H9 (cell line): ENCODE results near the gene LAMB1. TPM values are rescaled to one million over a fixed set of nuclear protein-coding genes. Genes with fewer than 3 reads are reported as not detected.

ENCODE experiments used
- DNase-seq: peaks from one replicate; pipeline ENCODE4 v3.0.0-alpha.2; 2017
- H2AFZ ChIP-seq: one replicate; pipeline ENCODE4 v1.6.1; 2013; ENCODE audit warnings: mild to moderate bottlenecking, low read length, control low read depth, moderate library complexity
- H2AK5ac ChIP-seq: 2 replicates; pipeline ENCODE4 v1.6.1; 2013; ENCODE audit warnings: low read length, control low read depth, mixed read lengths; ENCODE audit not compliant: insufficient read length
- H2BK120ac ChIP-seq: one replicate; pipeline ENCODE4 v1.6.1; 2013; ENCODE audit warnings: low read depth, mild to moderate bottlenecking, low read length, control low read depth, inconsistent platforms; ENCODE audit not compliant: poor library complexity, severe bottlenecking
- H2BK12ac ChIP-seq: 2 replicates; pipeline ENCODE4 v1.6.1; 2013; ENCODE audit warnings: low read length, control low read depth, mixed read lengths, low read depth; ENCODE audit not compliant: insufficient read length
- H2BK15ac ChIP-seq: 2 replicates; pipeline ENCODE4 v1.6.1; 2013; ENCODE audit warnings: low read depth, low read length, control low read depth
- H2BK20ac ChIP-seq: one replicate; pipeline ENCODE4 v1.6.1; 2013; ENCODE audit warnings: low read depth, mild to moderate bottlenecking, low read length, control low read depth, inconsistent platforms; ENCODE audit not compliant: poor library complexity, severe bottlenecking
- H2BK5ac ChIP-seq: 2 replicates; pipeline ENCODE4 v1.6.1; 2013; ENCODE audit warnings: low read length, control low read depth, mixed read lengths; ENCODE audit not compliant: insufficient read length
- H3K14ac ChIP-seq: 2 replicates; pipeline ENCODE4 v1.6.1; 2013; ENCODE audit warnings: low read length, control low read depth; ENCODE audit not compliant: insufficient read depth
- H3K18ac ChIP-seq: 2 replicates; pipeline ENCODE4 v1.6.1; 2013; ENCODE audit warnings: low read depth, mild to moderate bottlenecking, mixed read lengths, low read length, control low read depth; ENCODE audit not compliant: insufficient read length
- H3K23ac ChIP-seq: 2 replicates; pipeline ENCODE4 v1.6.1; 2013; ENCODE audit warnings: low read length, control low read depth, mixed read lengths, low read depth; ENCODE audit not compliant: insufficient read length
- H3K23me2 ChIP-seq: 2 replicates; pipeline ENCODE4 v1.6.1; 2013; ENCODE audit warnings: low read depth, mild to moderate bottlenecking, mixed read lengths, low read length, control low read depth; ENCODE audit not compliant: insufficient read length, poor library complexity, severe bottlenecking
- H3K27ac ChIP-seq: 2 replicates; pipeline ENCODE4 v1.5.1; 2013; ENCODE audit warnings: low read length, control low read depth, mixed read lengths, low read depth; ENCODE audit not compliant: insufficient read length
- H3K27me3 ChIP-seq: 2 replicates; pipeline ENCODE4 v1.6.1; 2013; ENCODE audit warnings: low read length, control low read depth, inconsistent platforms; ENCODE audit not compliant: insufficient read depth
- H3K4ac ChIP-seq: 2 replicates; pipeline ENCODE4 v1.6.1; 2013; ENCODE audit warnings: low read depth, mild to moderate bottlenecking, control low read depth, inconsistent platforms, low read length, moderate library complexity
- H3K4me1 ChIP-seq: 2 replicates; pipeline ENCODE4 v1.6.1; 2013; ENCODE audit warnings: low read length, control low read depth, inconsistent platforms; ENCODE audit not compliant: insufficient read depth
- H3K4me2 ChIP-seq: 2 replicates; pipeline ENCODE4 v1.6.1; 2013; ENCODE audit warnings: low read length, control low read depth, mixed read lengths; ENCODE audit not compliant: insufficient read length, insufficient read depth
- H3K56ac ChIP-seq: 2 replicates; pipeline ENCODE4 v1.6.1; 2013; ENCODE audit warnings: low read depth, mild to moderate bottlenecking, mixed read lengths, low read length, control low read depth; ENCODE audit not compliant: insufficient read length
- H3K79me1 ChIP-seq: 2 replicates; pipeline ENCODE4 v1.6.1; 2013; ENCODE audit warnings: low read depth, mild to moderate bottlenecking, moderate library complexity, low read length, control low read depth, inconsistent platforms; ENCODE audit not compliant: insufficient read depth, poor library complexity, severe bottlenecking
- H3K79me2 ChIP-seq: 2 replicates; pipeline ENCODE4 v1.6.1; 2013; ENCODE audit warnings: low read length, control low read depth, inconsistent platforms; ENCODE audit not compliant: insufficient read depth
- H3K9ac ChIP-seq: 2 replicates; pipeline ENCODE4 v1.6.1; 2013; ENCODE audit warnings: low read length, control low read depth, mixed read lengths; ENCODE audit not compliant: insufficient read length; ENCODE audit errors: extremely low read depth
- H3K9me3 ChIP-seq: one replicate; pipeline ENCODE4 v1.6.1; 2013; ENCODE audit warnings: low read depth, low read length, inconsistent platforms; ENCODE audit not compliant: control insufficient read depth
- H3T11ph ChIP-seq: one replicate; pipeline ENCODE4 v1.6.1; 2013; ENCODE audit warnings: mild to moderate bottlenecking, low read length, control low read depth, inconsistent platforms
- H4K20me1 ChIP-seq: one replicate; pipeline ENCODE4 v1.6.1; 2013; ENCODE audit not compliant: control insufficient read depth, insufficient read length, insufficient read depth
- H4K5ac ChIP-seq: 2 replicates; pipeline ENCODE4 v1.6.1; 2013; ENCODE audit warnings: low read depth, mild to moderate bottlenecking, mixed read lengths, low read length, control low read depth; ENCODE audit not compliant: insufficient read length
- H4K8ac ChIP-seq: replicated peaks from 2 replicates; pipeline ENCODE4 v1.6.1; 2013; ENCODE audit warnings: low read length, control low read depth, mixed read lengths, low read depth; ENCODE audit not compliant: insufficient read length
- H4K91ac ChIP-seq: 2 replicates; pipeline ENCODE4 v1.6.1; 2013; ENCODE audit warnings: low read depth, mild to moderate bottlenecking, moderate library complexity, mixed read lengths, low read length, control low read depth; ENCODE audit not compliant: insufficient read length
- H3K27ac Mint-ChIP-seq, 3 experiments: 2 replicates in 2 of 3; 3 replicates in 1 of 3; pipeline ENCODE4 v1.8.0; 2020 to 2021; ENCODE audit warnings: mixed read lengths in 3 of 3, mild to moderate bottlenecking in 1 of 3, moderate library complexity in 1 of 3
- H3K27me3 Mint-ChIP-seq: 2 replicates; pipeline ENCODE4 v1.8.0; 2021; ENCODE audit warnings: low read depth, mild to moderate bottlenecking, moderate library complexity, mixed read lengths
- H3K36me3 Mint-ChIP-seq, 3 experiments: 2 replicates in 2 of 3; 3 replicates in 1 of 3; pipeline ENCODE4 v1.8.0; 2020 to 2021; ENCODE audit warnings: low read depth in 3 of 3, mixed read lengths in 3 of 3; ENCODE audit not compliant: insufficient read depth in 1 of 3
- H3K4me1 Mint-ChIP-seq, 2 experiments: 2 replicates each; pipeline ENCODE4 v1.8.0; 2020; ENCODE audit warnings: mixed read lengths in 2 of 2
- H3K4me3 Mint-ChIP-seq, 2 experiments: 2 replicates in 1 of 2; 3 replicates in 1 of 2; pipeline ENCODE4 v1.8.0; 2020 to 2021; ENCODE audit warnings: mild to moderate bottlenecking in 2 of 2, mixed read lengths in 2 of 2, moderate library complexity in 1 of 2
- H3K9me3 Mint-ChIP-seq, 2 experiments: 2 replicates in 1 of 2; 3 replicates in 1 of 2; pipeline ENCODE4 v1.8.0; 2020; ENCODE audit warnings: mild to moderate bottlenecking in 2 of 2, mixed read lengths in 2 of 2, moderate library complexity in 1 of 2
- CTCF ChIP-seq: fragments of 200-600 bp; sonication (generic); conservative IDR thresholded peaks from 3 replicates; pipeline ENCODE4 v1.8.0; 2021; ENCODE audit warnings: antibody characterized with exemption, mild to moderate bottlenecking
- WGBS: extraction: QIAGEN DNeasy Blood & Tissue Kit; methylation state at CpG from one replicate; pipeline ENCODE4 v1.1.7; 2013; ENCODE audit warnings: missing lambda C conversion rate, low lambda C conversion rate, mixed read lengths; ENCODE audit not compliant: insufficient read length; ENCODE audit errors: extremely low coverage; 5-methylcytosine and 5-hydroxymethylcytosine counted together
- total RNA-seq: library from RNA; stranded (reverse); gene quantifications from 2 replicates; pipeline ENCODE4 v1.2.1, GENCODE V29; 2021

Gene LAMB1
- total RNA-seq, 1 experiment from 2014 or later: 75.8 TPM

GRCh38 chr7:108030516-108030915, 27.6 kb upstream of the LAMB1 start:
- no peak overlapping the region for H2BK120ac ChIP-seq
- H3K23ac ChIP-seq: no peak overlapping the region
- no peak overlapping the region for H3K56ac ChIP-seq
- no peaks in the 10 kb centered on the region for H3K9me3 ChIP-seq
- H3K4me1 Mint-ChIP-seq: peaks cover 12 to 29% of the 10 kb centered on the region in 2 experiments
- H3K4me2 ChIP-seq: no peak overlapping the region
- H3K4ac ChIP-seq: no peak overlapping the region
- H3K27me3 Mint-ChIP-seq: peaks cover 4% of the 10 kb centered on the region
- H3K79me1 ChIP-seq: no peaks in the 10 kb centered on the region
- H3K79me2 ChIP-seq: no peaks in the 10 kb centered on the region
- no peak overlapping the region for H3T11ph ChIP-seq
- no peaks in the 10 kb centered on the region for H3K9me3 Mint-ChIP-seq
- no peak overlapping the region for H2BK5ac ChIP-seq
- no peak overlapping the region for H3K27ac Mint-ChIP-seq
- H3K4me3 Mint-ChIP-seq: no peak overlapping the region
- no peak overlapping the region for H3K9ac ChIP-seq
- H3K4me1 ChIP-seq: no peaks in the 10 kb centered on the region; the same call in 1 of the 2 replicates
- no peak overlapping the region for H3K18ac ChIP-seq
- DNase-seq: no peak
- no peaks in the 10 kb centered on the region for H3K27me3 ChIP-seq
- no peaks in the 10 kb centered on the region for H4K20me1 ChIP-seq
- TF ChIP-seq CTCF: no peak
- H2AFZ ChIP-seq: no peak overlapping the region
- H4K8ac ChIP-seq: no peak overlapping the region
- H2BK20ac ChIP-seq: no peak overlapping the region
- H3K14ac ChIP-seq: no peak overlapping the region
- no peak overlapping the region for H4K91ac ChIP-seq
- H3K36me3 Mint-ChIP-seq: no peaks in the 10 kb centered on the region
- no peak overlapping the region for H3K27ac ChIP-seq
- H2BK15ac ChIP-seq: no peak overlapping the region
- no peaks in the 10 kb centered on the region for H3K23me2 ChIP-seq
- H2BK12ac ChIP-seq: no peak overlapping the region
- no peak overlapping the region for H4K5ac ChIP-seq
- WGBS: no CpG with 5 or more reads among the region's 3 CpGs
- no peak overlapping the region for H2AK5ac ChIP-seq
